SU-DHL-6 (cell line): ENCODE results near the gene AGBL2.

ENCODE experiments used
- EZH2phosphoT487 ChIP-seq: fragments of 200-600 bp; sonication (generic), shearing (Covaris generic); conservative IDR thresholded peaks from 2 replicates; pipeline ENCODE4 v1.6.1; 2018; ENCODE audit warnings: mild to moderate bottlenecking, antibody characterized with exemption, low read length, moderate library complexity, mixed read lengths
- TF ChIP-seq, protein P1 (sequence below): fragments of 200-600 bp; sonication (generic); IDR thresholded peaks from one replicate; pipeline ENCODE4 v1.5.1; 2017; ENCODE audit warnings: antibody characterized with exemption, mild to moderate bottlenecking, low read length, moderate library complexity; ENCODE audit not compliant: insufficient read depth, poor library complexity, severe bottlenecking

DNA sequence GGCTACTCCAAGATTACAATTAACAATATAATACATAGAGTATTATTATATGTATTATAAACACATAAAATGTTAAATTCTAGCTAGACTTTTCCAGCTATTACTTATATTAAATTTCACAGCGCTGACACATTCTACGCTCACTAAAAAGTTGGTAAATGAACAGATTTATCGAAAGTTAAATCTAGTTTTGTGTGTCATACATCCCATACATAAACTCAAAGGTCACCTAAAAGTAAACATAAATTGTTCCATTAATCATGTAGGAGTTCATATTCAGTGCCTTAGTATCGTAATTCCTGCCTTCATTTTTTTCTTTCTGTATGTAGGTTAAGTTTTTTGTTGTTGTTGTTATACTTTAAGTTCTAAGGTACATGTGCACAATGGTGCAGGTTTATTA is 41.0 kb upstream of the AGBL2 start:
- TF ChIP-seq, protein P1, sequence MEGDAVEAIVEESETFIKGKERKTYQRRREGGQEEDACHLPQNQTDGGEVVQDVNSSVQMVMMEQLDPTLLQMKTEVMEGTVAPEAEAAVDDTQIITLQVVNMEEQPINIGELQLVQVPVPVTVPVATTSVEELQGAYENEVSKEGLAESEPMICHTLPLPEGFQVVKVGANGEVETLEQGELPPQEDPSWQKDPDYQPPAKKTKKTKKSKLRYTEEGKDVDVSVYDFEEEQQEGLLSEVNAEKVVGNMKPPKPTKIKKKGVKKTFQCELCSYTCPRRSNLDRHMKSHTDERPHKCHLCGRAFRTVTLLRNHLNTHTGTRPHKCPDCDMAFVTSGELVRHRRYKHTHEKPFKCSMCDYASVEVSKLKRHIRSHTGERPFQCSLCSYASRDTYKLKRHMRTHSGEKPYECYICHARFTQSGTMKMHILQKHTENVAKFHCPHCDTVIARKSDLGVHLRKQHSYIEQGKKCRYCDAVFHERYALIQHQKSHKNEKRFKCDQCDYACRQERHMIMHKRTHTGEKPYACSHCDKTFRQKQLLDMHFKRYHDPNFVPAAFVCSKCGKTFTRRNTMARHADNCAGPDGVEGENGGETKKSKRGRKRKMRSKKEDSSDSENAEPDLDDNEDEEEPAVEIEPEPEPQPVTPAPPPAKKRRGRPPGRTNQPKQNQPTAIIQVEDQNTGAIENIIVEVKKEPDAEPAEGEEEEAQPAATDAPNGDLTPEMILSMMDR: no peak
- TF ChIP-seq EZH2phosphoT487: no peak
